Aorta (tissue), 5 donors: ENCODE data around the gene FBXL7. TPM values are rescaled to one million over a fixed set of nuclear protein-coding genes. Genes with fewer than 3 reads are reported as not detected.

Source experiments
- ATAC-seq: fragments of 200-7000 bp; cut with Tn5 transposase; one replicate; pipeline ENCODE4 v1.9.1; 2022; ENCODE audit warnings: moderate library complexity; ENCODE audit not compliant: low FRiP score
- DNase-seq, 2 donors: peaks; one replicate each; pipeline ENCODE4 v3.0.0-alpha.2; 2020
- H3K27ac ChIP-seq, 2 donors: one replicate each; pipeline ENCODE4 v1.5.1; 2013; ENCODE audit warnings: low read length in 2 of 2, mild to moderate bottlenecking in 2 of 2, moderate library complexity in 2 of 2, control low read depth in 1 of 2, inconsistent platforms in 1 of 2, low read depth in 1 of 2
- H3K27me3 ChIP-seq, 2 donors: one replicate each; pipeline ENCODE4 v1.6.1; 2013; ENCODE audit warnings: control low read depth in 1 of 2, low read length in 1 of 2, mild to moderate bottlenecking in 1 of 2, moderate library complexity in 1 of 2; ENCODE audit not compliant: insufficient read depth in 2 of 2, control insufficient read depth in 1 of 2
- H3K36me3 ChIP-seq, 2 donors: one replicate each; pipeline ENCODE4 v1.6.1; 2013; ENCODE audit warnings: control low read depth in 1 of 2, low read length in 1 of 2, mild to moderate bottlenecking in 1 of 2; ENCODE audit not compliant: insufficient read depth in 2 of 2, control insufficient read depth in 1 of 2
- H3K4me1 ChIP-seq, 2 donors: one replicate each; pipeline ENCODE4 v1.6.1; 2013; ENCODE audit warnings: low read length in 2 of 2, control low read depth in 1 of 2, mild to moderate bottlenecking in 1 of 2, moderate library complexity in 1 of 2; ENCODE audit not compliant: insufficient read depth in 2 of 2, control insufficient read depth in 1 of 2
- H3K4me3 ChIP-seq, 2 donors: one replicate each; pipeline ENCODE4 v1.5.1; 2013; ENCODE audit warnings: low read length in 2 of 2, control low read depth in 1 of 2, mild to moderate bottlenecking in 1 of 2
- H3K9me3 ChIP-seq: one replicate; pipeline ENCODE4 v1.6.1; 2013; ENCODE audit warnings: mild to moderate bottlenecking, low read length; ENCODE audit not compliant: control insufficient read depth
- WGBS, 2 donors: extraction: QIAGEN DNeasy Blood & Tissue Kit; methylation state at CpG; one replicate each; pipeline ENCODE4 v1.1.7; 2013; 5-methylcytosine and 5-hydroxymethylcytosine counted together
- intact Hi-C, 2 donors: fragments of 100-400 bp; cut with DNase I; formaldehyde crosslinking; loops; one replicate each; pipeline versions ENCODE4 v1.14.2 to v1.15.0; 2022
- polyA plus RNA-seq, 2 donors: library from polyadenylated mRNA; stranded (reverse); fragments of 200-250 nt; gene quantifications; one replicate each; pipeline ENCODE4 v1.2.3, GENCODE V29; 2013
- total RNA-seq, 2 donors: library from RNA; stranded (reverse); fragmentation: NEBNext Ultra II Directional; extraction: Animal tissue kit (Norgen Biotek cat#: 25700); gene quantifications; one replicate each; pipeline ENCODE4 v1.2.1, GENCODE V29; 2021
- donor health status: healthy with polysubstance abuse.
- donor health status: Bipolar disorder and iron deficiency.
- donor health status: DM: no; HTN: no; CAD: no.
- donor health status: DM: no; HTN: no; CAD: no.
- donor health status: DM: yes; HTN: yes; CAD: no.

The FBXL7 gene
- total and polyA plus RNA-seq, 4 donors: 3.9 to 32.7 (median 14.7) TPM

DNA sequence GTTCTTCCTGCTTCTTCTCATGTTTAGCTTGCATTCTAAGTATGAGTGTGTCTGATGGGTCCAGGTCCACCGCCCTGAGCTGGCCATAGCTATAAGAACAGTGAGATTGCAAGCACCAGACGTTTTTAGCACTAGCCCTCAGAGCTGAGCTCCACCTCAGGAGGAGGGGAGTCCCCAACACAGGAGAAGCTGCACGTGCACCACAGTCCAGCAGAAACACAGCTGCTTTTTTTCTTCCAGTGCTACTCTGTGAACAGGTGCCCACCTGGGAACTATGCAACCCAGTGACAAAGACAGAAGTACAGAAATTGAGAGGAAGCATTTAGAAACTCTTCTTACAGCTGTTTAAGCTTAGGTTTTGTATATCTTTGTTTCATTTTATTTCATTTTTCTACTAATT is 380.2 kb downstream of the FBXL7 start:
- 35 to 45% methylated on average over 3 of the region's 3 CpGs for WGBS, 2 donors
- H3K4me1 ChIP-seq: peaks cover 0 to 8% of the 10 kb centered on the region in 2 donors
- intact Hi-C loops: no loop called here
- ATAC-seq (no peak), DNase-seq (no peak)
- no peaks in the 10 kb centered on the region for H3K9me3 ChIP-seq
- H3K36me3 ChIP-seq: no peaks in the 10 kb centered on the region
- no peak overlapping the region for H3K27ac ChIP-seq
- H3K4me3 ChIP-seq: no peak overlapping the region
- H3K27me3 ChIP-seq: no peaks in the 10 kb centered on the region

DNA sequence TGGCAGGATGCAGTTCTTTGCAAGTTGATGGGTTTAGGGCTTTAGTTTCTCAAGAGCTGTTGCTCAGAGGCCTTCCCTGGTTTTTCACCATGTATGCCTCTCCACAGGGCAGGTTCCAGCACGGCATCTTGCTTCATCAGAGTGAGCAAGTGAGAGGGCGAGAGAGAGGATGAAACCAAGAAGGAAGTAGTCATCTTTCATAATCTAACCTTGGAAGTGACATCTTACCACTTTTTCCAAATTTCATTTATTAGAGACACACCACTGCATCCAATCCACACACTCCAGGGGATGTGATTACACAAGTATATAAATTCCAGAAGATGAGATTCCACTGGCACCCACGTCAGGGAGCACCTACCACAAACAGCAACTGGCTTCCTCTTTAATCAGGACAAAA is 385.2 kb downstream of the FBXL7 start:
- Histone ChIP-seq H3K4me3 (no peak overlapping the region), H3K9me3 (no peaks in the 10 kb centered on the region), H3K27ac (no peak overlapping the region), H3K27me3 (no peaks in the 10 kb centered on the region), H3K36me3 (no peaks in the 10 kb centered on the region), H3K4me1 (peaks cover 0 to 5% of the 10 kb centered on the region in 2 donors)
- 93 to 94% methylated on average over 3 of the region's 3 CpGs for WGBS, 2 donors
- ATAC-seq: no peak
- intact Hi-C loops: no loop called here
- no peak for DNase-seq

DNA sequence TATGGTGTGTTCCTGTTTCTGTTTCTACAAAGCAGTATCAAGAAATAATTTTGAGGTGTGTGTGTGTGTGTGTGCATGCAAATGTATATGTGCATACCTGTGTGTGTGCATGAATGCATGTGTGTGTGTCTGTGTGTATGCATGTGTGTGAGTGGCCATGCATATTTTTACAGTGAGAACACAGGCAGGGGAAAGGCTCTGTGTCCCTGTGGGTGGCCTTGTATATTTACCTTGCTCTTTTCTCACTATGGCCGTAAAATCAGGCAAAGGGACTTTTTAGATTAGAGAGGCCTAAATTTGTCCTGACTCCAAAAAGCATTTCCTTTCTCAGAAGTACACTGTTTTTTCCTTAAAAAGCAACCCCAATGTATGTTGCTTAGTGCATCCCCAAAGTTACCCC is 386.2 kb downstream of the FBXL7 start:
- Histone ChIP-seq H3K27ac (no peak overlapping the region), H3K4me3 (no peak overlapping the region), H3K36me3 (no peaks in the 10 kb centered on the region), H3K9me3 (no peaks in the 10 kb centered on the region), H3K4me1 (peaks cover 0 to 4% of the 10 kb centered on the region in 2 donors), H3K27me3 (no peaks in the 10 kb centered on the region)
- DNase-seq: no peak
- no peak for ATAC-seq
- intact Hi-C loops: no loop called here
- WGBS, 2 donors: 55 to 67% methylated on average over 1 of the region's 1 CpG

DNA sequence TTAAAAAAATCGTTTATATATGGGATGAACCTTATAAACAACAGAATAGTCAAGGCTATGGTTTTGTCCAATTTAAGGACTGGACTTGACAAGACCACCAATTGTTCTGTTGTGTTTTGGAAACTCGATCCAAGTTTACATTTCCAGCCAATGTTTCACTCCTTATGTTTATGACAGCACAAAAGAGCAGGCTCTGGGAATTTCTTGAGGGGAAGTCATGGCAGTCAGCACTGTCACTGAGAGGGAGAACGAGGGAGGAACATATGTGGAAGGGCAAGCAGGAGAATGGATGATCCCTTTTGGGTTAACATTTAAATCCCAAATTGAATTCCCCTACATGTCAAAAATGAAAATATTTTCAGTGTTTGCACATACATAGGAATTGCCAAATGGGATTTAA is 387.1 kb downstream of the FBXL7 start:
- DNase-seq (no peak), ATAC-seq (no peak)
- Histone ChIP-seq H3K27me3 (no peaks in the 10 kb centered on the region), H3K36me3 (no peaks in the 10 kb centered on the region), H3K9me3 (no peaks in the 10 kb centered on the region), H3K4me1 (peaks cover 0 to 3% of the 10 kb centered on the region in 2 donors), H3K27ac (no peak overlapping the region), H3K4me3 (no peak overlapping the region)
- intact Hi-C loops: no loop called here
- 69 to 76% methylated on average over 3 of the region's 3 CpGs for WGBS, 2 donors

DNA sequence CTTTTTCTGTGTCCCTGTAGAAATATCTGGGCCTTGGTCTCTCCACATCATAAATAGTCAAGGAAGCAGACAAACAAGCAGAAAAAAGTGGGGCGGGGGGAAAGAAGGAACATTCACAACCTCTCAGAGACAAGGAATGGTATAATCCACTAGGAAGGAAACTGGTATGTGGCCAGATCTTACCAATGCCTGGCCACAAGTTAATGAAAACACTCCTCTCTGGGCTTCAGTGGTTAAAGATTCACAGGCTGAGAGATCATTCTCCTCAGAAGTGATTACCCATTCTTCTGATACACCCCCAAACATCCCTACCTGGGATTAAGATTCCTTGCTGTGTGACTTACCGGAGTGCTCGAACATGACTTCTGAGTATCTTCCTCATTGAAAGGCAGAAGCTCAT is 389.0 kb downstream of the FBXL7 start:
- Histone ChIP-seq H3K27me3 (no peaks in the 10 kb centered on the region), H3K36me3 (no peaks in the 10 kb centered on the region), H3K4me1 (peaks cover 0 to 3% of the 10 kb centered on the region in 2 donors), H3K9me3 (no peaks in the 10 kb centered on the region), H3K4me3 (no peak overlapping the region), H3K27ac (no peak overlapping the region)
- ATAC-seq (no peak), DNase-seq (no peak)
- intact Hi-C loops: no loop called here
- 83 to 87% methylated on average over 3 of the region's 3 CpGs for WGBS, 2 donors

DNA sequence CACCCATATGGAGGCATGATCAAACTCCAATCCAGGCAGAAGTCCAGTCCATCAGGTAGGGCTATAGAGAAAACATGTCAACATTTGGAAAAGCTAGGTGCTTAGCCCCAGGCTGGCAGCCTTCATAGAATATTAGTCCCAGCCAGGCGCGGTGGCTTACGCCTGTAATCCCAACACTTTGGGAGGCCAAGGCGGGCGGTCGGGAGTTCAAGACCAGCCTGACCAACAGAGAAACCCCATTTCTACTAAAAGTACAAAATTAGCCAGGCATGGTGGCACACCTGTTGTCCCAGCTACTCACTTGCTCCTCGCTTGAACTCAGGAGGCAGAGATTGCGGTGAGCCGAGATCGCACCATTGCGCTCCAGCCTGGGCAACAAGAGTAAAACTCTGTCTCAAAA is 393.9 kb downstream of the FBXL7 start:
- Histone ChIP-seq H3K4me3 (no peak overlapping the region), H3K27me3 (no peaks in the 10 kb centered on the region), H3K36me3 (no peaks in the 10 kb centered on the region), H3K27ac (no peak overlapping the region), H3K4me1 (no peaks in the 10 kb centered on the region), H3K9me3 (no peaks in the 10 kb centered on the region)
- ATAC-seq: no peak
- no peak for DNase-seq
- intact Hi-C loops: no loop called here
- 98% methylated on average over 11 of the region's 11 CpGs for WGBS, 2 donors

DNA sequence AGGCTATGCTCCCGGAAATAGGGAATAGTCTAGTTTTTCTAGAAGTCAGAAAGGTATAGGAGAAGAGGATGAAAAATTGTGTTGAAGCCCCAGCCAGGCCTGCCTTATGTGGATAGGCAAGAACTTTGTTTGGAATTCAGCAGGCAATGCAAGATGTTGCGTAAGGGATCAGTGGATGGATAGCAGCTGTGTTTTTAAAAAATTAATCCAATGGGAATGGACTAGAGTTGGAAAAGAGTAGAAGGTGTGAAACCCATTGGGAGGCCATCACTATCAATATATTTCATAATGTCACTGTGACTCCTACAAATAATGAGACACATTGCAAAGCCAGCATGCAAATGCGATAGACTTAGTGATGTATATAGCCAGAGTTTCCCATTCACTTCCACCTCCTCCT is 397.7 kb downstream of the FBXL7 start:
- H3K27me3 ChIP-seq: no peaks in the 10 kb centered on the region
- no peaks in the 10 kb centered on the region for H3K36me3 ChIP-seq
- 96 to 99% methylated on average over 3 of the region's 3 CpGs for WGBS, 2 donors
- ATAC-seq (no peak), DNase-seq (no peak)
- H3K9me3 ChIP-seq: no peaks in the 10 kb centered on the region
- H3K4me1 ChIP-seq: peaks cover 0 to 2% of the 10 kb centered on the region in 2 donors
- H3K27ac ChIP-seq: no peak overlapping the region
- no peak overlapping the region for H3K4me3 ChIP-seq
- intact Hi-C loops: no loop called here

DNA sequence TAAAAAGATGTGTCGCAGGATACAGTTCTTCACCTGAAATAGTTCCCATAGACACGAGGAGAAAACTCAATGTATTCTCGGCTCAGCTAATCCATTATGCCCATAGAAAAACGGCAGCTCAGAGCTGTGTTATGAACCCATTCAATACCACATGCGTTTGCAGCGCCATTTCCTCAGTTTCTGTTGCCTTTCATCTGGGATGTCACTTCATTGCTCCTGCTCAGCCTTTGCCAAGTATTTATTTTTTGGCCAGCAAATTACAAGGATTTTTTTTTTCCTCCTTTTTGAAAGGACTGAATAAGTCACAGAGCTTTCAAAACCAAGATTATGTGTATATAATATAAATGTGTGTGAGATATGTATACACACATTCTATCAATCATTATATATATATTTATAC is 398.7 kb downstream of the FBXL7 start:
- no peaks in the 10 kb centered on the region for H3K9me3 ChIP-seq
- no peak for DNase-seq
- H3K36me3 ChIP-seq: no peaks in the 10 kb centered on the region
- H3K4me3 ChIP-seq: no peak overlapping the region
- no peak for ATAC-seq
- peaks cover 0 to 2% of the 10 kb centered on the region in 2 donors for H3K4me1 ChIP-seq
- H3K27ac ChIP-seq: no peak overlapping the region
- H3K27me3 ChIP-seq: no peaks in the 10 kb centered on the region
- intact Hi-C loops: no loop called here
- WGBS, 2 donors: 85 to 89% methylated on average over 6 of the region's 6 CpGs

DNA sequence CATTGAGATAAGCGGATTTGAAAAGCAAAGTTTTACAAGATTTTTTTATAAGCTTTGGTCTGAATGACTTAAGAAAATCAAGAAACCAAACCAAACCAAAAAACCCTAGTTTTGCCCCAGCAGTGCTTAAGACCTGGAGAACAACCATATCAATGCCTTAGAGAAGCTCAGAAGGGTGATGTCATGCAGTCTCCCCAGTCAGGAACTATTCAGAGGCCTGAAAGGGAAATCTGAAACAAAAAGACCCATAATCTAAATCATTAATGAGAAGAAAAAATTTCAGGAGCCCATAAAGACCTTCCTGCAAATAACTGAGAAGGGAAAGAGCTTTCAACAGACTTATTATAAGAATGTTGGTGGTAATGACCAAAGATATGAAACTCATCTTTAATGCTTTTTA is 399.5 kb downstream of the FBXL7 start:
- peaks cover 0 to 2% of the 10 kb centered on the region in 2 donors for H3K4me1 ChIP-seq
- H3K4me3 ChIP-seq: no peak overlapping the region
- H3K27me3 ChIP-seq: no peaks in the 10 kb centered on the region
- no peaks in the 10 kb centered on the region for H3K9me3 ChIP-seq
- H3K36me3 ChIP-seq: no peaks in the 10 kb centered on the region
- intact Hi-C loops: no loop called here
- WGBS, 2 donors: 92 to 97% methylated on average over 1 of the region's 1 CpG
- DNase-seq (no peak), ATAC-seq (no peak)
- H3K27ac ChIP-seq: no peak overlapping the region
